HCT116 (cell line): Measurements from ENCODE around the gene TMEM150A. TPM values are rescaled to one million over a fixed set of nuclear protein-coding genes. Genes with fewer than 3 reads are reported as not detected.

Source experiments
- ATAC-seq: fragments of 200-7000 bp; cut with Tn5 transposase; 2 replicates; pipeline ENCODE4 v1.9.1; 2020; ENCODE audit warnings: mild to moderate bottlenecking, moderate library complexity
- BruUV-seq: library from RNA; stranded (reverse); fragments of 400-500 nt; replicated peaks from 2 replicates; lab custom pipeline; 2021; lab: Mats Ljungman, UMichigan
- CTCF ChIA-PET: fragments of 300-600 bp; sonication (Branson Sonifier 250); formaldehyde crosslinking; loops from one replicate; lab custom pipeline; 2021; ENCODE audit warnings: antibody characterized with exemption; lab: Charles Lee
- POLR2A ChIA-PET: fragments of 300-600, 350-600 bp; sonication (Branson Sonifier 250); formaldehyde crosslinking; loops from one replicate; lab custom pipeline; 2021; ENCODE audit warnings: antibody characterized with exemption; lab: Charles Lee
- RAD21 ChIA-PET, 2 experiments: fragments of 300-600 bp; sonication (Branson Sonifier 250); formaldehyde crosslinking; loops; one replicate each; lab custom pipeline; 2023; ENCODE audit warnings: low total read pairs in 2 of 2; ENCODE audit not compliant: uncharacterized antibody in 2 of 2, unreplicated experiment in 2 of 2, low non-redundant PET in 1 of 2; lab: Charles Lee
- DNase-seq: peaks from one replicate; pipeline ENCODE4 v3.0.0-alpha.2; 2010; ENCODE audit warnings: low read depth, low spot score
- H2AFZ ChIP-seq: fragments of 200-600 bp; shearing (Covaris generic), sonication (generic); 2 replicates; pipeline ENCODE4 v1.6.1; 2017; ENCODE audit warnings: low read depth, mixed run types, mixed read lengths, antibody characterized with exemption, low read length; ENCODE audit not compliant: poor library complexity, severe bottlenecking
- H3K27ac ChIP-seq: 2 replicates; pipeline ENCODE4 v1.5.1; 2012; ENCODE audit warnings: low read depth, low read length
- H3K27me3 ChIP-seq: fragments of 200-600 bp; sonication (generic); 2 replicates; pipeline ENCODE4 v1.6.1; 2016; ENCODE audit warnings: mixed run types, low read length, mixed read lengths; ENCODE audit not compliant: insufficient read depth
- H3K36me3 ChIP-seq, 2 experiments: fragments of 200-500 bp in 1 of 2; fragments of 200-600 bp in 1 of 2; sonication (Bioruptor generic) in 1 of 2; sonication (generic) in 1 of 2; 2 replicates each; pipeline versions ENCODE4 v1.5.1 to v1.6.1; 2014 to 2016; ENCODE audit warnings: low read length in 2 of 2, inconsistent platforms in 1 of 2, mixed read lengths in 1 of 2, mixed run types in 1 of 2; ENCODE audit not compliant: insufficient read depth in 2 of 2, control insufficient read depth in 1 of 2
- H3K4me1 ChIP-seq, 2 experiments: fragments of 200-600 bp in 1 of 2; sonication (generic) in 1 of 2; 2 replicates each; pipeline versions ENCODE4 v1.5.1 to v1.6.1; 2012 to 2017; ENCODE audit warnings: low read length in 2 of 2, inconsistent platforms in 1 of 2, mild to moderate bottlenecking in 1 of 2, mixed read lengths in 1 of 2, mixed run types in 1 of 2, moderate library complexity in 1 of 2; ENCODE audit not compliant: insufficient read depth in 2 of 2, control insufficient read depth in 1 of 2
- H3K4me2 ChIP-seq: fragments of 200-600 bp; sonication (generic); 2 replicates; pipeline ENCODE4 v1.6.1; 2017; ENCODE audit warnings: mixed run types, low read length, mixed read lengths
- H3K4me3 ChIP-seq, 2 experiments: fragments of 200-600 bp in 1 of 2; sonication (generic) in 1 of 2; replicated peaks in 1 of 2; 2 replicates each; pipeline ENCODE4 v1.5.1; 2011 to 2016; ENCODE audit warnings: low read length in 2 of 2, control low read depth in 1 of 2, low read depth in 1 of 2, mild to moderate bottlenecking in 1 of 2, mixed read lengths in 1 of 2, mixed run types in 1 of 2
- H3K79me2 ChIP-seq: fragments of 200-600 bp; sonication (generic); 2 replicates; pipeline ENCODE4 v1.6.1; 2017; ENCODE audit warnings: mild to moderate bottlenecking, mixed run types, low read length, moderate library complexity, mixed read lengths; ENCODE audit not compliant: insufficient read depth
- H3K9ac ChIP-seq: fragments of 200-600 bp; sonication (generic); 2 replicates; pipeline ENCODE4 v1.6.1; 2016; ENCODE audit warnings: low read length, mixed read lengths
- H3K9me2 ChIP-seq: fragments of 200-600 bp; sonication (generic), shearing (Covaris generic); 2 replicates; pipeline ENCODE4 v1.6.1; 2017; ENCODE audit warnings: mixed run types, mild to moderate bottlenecking, moderate library complexity; ENCODE audit not compliant: insufficient read depth
- H3K9me3 ChIP-seq, 2 experiments: fragments of 200-500 bp in 1 of 2; fragments of 200-600 bp in 1 of 2; sonication (Bioruptor generic) in 1 of 2; sonication (generic) in 1 of 2; 2 replicates each; pipeline ENCODE4 v1.6.1; 2014 to 2017; ENCODE audit warnings: low read length in 2 of 2, mixed read lengths in 2 of 2, inconsistent platforms in 1 of 2, low read depth in 1 of 2, mild to moderate bottlenecking in 1 of 2, mixed run types in 1 of 2, moderate library complexity in 1 of 2; ENCODE audit not compliant: control insufficient read depth in 1 of 2, insufficient read depth in 1 of 2
- H4K20me1 ChIP-seq: fragments of 200-600 bp; sonication (generic), shearing (Covaris generic); 2 replicates; pipeline ENCODE4 v1.6.1; 2017; ENCODE audit warnings: mixed run types, mild to moderate bottlenecking, moderate library complexity; ENCODE audit not compliant: insufficient read depth
- ELF1 ChIP-seq: IDR thresholded peaks from 2 replicates; pipeline ENCODE4 v1.6.1; 2012; ENCODE audit warnings: low read depth, borderline replicate concordance
- EZH2 ChIP-seq: fragments of 200-600 bp; sonication (generic); IDR thresholded peaks from 2 replicates; pipeline ENCODE4 v1.6.1; 2017; ENCODE audit warnings: antibody characterized with exemption, mixed run types
- SP1 ChIP-seq: IDR thresholded peaks from 2 replicates; pipeline ENCODE4 v1.6.1; 2012; ENCODE audit warnings: low read depth
- SRF ChIP-seq: IDR thresholded peaks from 2 replicates; pipeline ENCODE4 v1.6.1; 2012; ENCODE audit warnings: low read depth
- YY1 ChIP-seq: IDR thresholded peaks from 2 replicates; pipeline ENCODE4 v1.6.1; 2011; ENCODE audit warnings: low read length, low read depth, moderate library complexity, mild to moderate bottlenecking; ENCODE audit not compliant: insufficient replicate concordance; ENCODE audit errors: extremely low read depth
- ZNF274 ChIP-seq: fragments of 200-500 bp; sonication (Bioruptor generic); IDR thresholded peaks from 2 replicates; pipeline ENCODE4 v1.6.1; 2014; ENCODE audit warnings: mild to moderate bottlenecking, low read depth, low read length, inconsistent platforms
- intact Hi-C: fragments of 100-400 bp; cut with micrococcal nuclease; formaldehyde crosslinking; loops from 2 replicates; pipeline ENCODE4 v1.10.0; 2022
- total RNA-seq: library from RNA; stranded (reverse); gene quantifications from one replicate; pipeline ENCODE4 v1.2.1, GENCODE V29; 2021; ENCODE audit not compliant: unreplicated experiment

Gene TMEM150A
- total RNA-seq, 1 experiment from 2014 or later = 9.9 TPM

- Histone ChIP-seq H3K9me3 (no peaks in the 10 kb centered on the region), H3K27me3 (no peaks in the 10 kb centered on the region), H3K4me3 (no peak overlapping the region), H3K4me1 (no peaks in the 10 kb centered on the region), H3K27ac (no peak overlapping the region), H3K9ac (no peak overlapping the region), H3K4me2 (no peak overlapping the region), H3K36me3 (peaks cover 73 to 78% of the 10 kb centered on the region in 2 experiments), H2AFZ (no peak overlapping the region), H3K9me2 (no peaks in the 10 kb centered on the region), H4K20me1 (no peaks in the 10 kb centered on the region), H3K79me2 (peaks cover 40% of the 10 kb centered on the region; the same call in 1 of the 2 replicates)
- DNase-seq = no peak
- BruUV-seq = no TSS peak
- ChIA-PET CTCF (no interaction called here), POLR2A (no interaction called here), RAD21 (no interaction called here)
- intact Hi-C loops = no loop called here
- no peak for ATAC-seq
- no peak for TF ChIP-seq ELF1
- TF ChIP-seq EZH2 = no peak
- no peak for TF ChIP-seq SP1
- TF ChIP-seq ZNF274 = no peak
These were observed 42.4 kb upstream of the TMEM150A start for GRCh38 chr2:85644909-85645308.

GRCh38 chr2:85642725-85643124, 40.2 kb upstream of the TMEM150A start:
- no peak for ATAC-seq
- CTCF ChIA-PET = no interaction called here

More at GRCh38 chr2:85642725-85643124, 40.2 kb upstream of the TMEM150A start:
- H3K4me2 ChIP-seq = no peak overlapping the region
- H3K27ac ChIP-seq = no peak overlapping the region
- H4K20me1 ChIP-seq = no peaks in the 10 kb centered on the region
- peaks cover 59% of the 10 kb centered on the region; the same call in 1 of the 2 replicates for H3K79me2 ChIP-seq
- H3K9me3 ChIP-seq = no peaks in the 10 kb centered on the region
- no peaks in the 10 kb centered on the region for H3K9me2 ChIP-seq
- no peaks in the 10 kb centered on the region for H3K27me3 ChIP-seq
- no TSS peak for BruUV-seq
- peaks cover 66 to 75% of the 10 kb centered on the region in 2 experiments for H3K36me3 ChIP-seq
- TF ChIP-seq YY1 (no peak), SRF (no peak)
- TF ChIP-seq, all 23 proteins: peak for 0
- Histone ChIP-seq H3K4me1 (no peaks in the 10 kb centered on the region), H3K4me3 (no peak overlapping the region), H3K9ac (no peak overlapping the region), H2AFZ (no peak overlapping the region)
- ChIA-PET POLR2A (no interaction called here), RAD21 (no interaction called here)
- intact Hi-C loops = no loop called here
- DNase-seq = no peak
